VCaP (cell line): ENCODE data around the gene TRDMT1.

Source experiments
- H3K27ac ChIP-seq: fragments of 450-650 bp; 2 replicates; pipeline ENCODE4 v1.5.1; 2017
- CTCF ChIP-seq: fragments of 450-650 bp; conservative IDR thresholded peaks from 2 replicates; pipeline ENCODE4 v1.5.1; 2017; ENCODE audit warnings: mild to moderate bottlenecking, moderate library complexity

The TRDMT1 gene

GRCh38 chr10:17098012-17098411 lies 103.5 kb downstream of the TRDMT1 start:
- no peak for TF ChIP-seq CTCF
- no peak overlapping the region for H3K27ac ChIP-seq
